Activated naive CD8-positive, alpha-beta T cell (primary cell): Measurements from ENCODE around the gene ARHGAP4.

Experiments
- H3K27ac Mint-ChIP-seq: one replicate; pipeline ENCODE4 v1.8.0; 2021; ENCODE audit warnings: mixed read lengths
- H3K27me3 Mint-ChIP-seq: one replicate; pipeline ENCODE4 v1.8.0; 2021; ENCODE audit warnings: mixed read lengths
- H3K36me3 Mint-ChIP-seq: one replicate; pipeline ENCODE4 v1.8.0; 2021; ENCODE audit warnings: mixed read lengths
- H3K4me1 Mint-ChIP-seq: one replicate; pipeline ENCODE4 v1.8.0; 2021; ENCODE audit warnings: low read depth, mixed read lengths
- H3K4me3 Mint-ChIP-seq: one replicate; pipeline ENCODE4 v1.8.0; 2021; ENCODE audit warnings: mild to moderate bottlenecking, mixed read lengths
- H3K9me3 Mint-ChIP-seq: one replicate; pipeline ENCODE4 v1.8.0; 2021; ENCODE audit warnings: low read depth, mixed read lengths

ARHGAP4 gene

DNA sequence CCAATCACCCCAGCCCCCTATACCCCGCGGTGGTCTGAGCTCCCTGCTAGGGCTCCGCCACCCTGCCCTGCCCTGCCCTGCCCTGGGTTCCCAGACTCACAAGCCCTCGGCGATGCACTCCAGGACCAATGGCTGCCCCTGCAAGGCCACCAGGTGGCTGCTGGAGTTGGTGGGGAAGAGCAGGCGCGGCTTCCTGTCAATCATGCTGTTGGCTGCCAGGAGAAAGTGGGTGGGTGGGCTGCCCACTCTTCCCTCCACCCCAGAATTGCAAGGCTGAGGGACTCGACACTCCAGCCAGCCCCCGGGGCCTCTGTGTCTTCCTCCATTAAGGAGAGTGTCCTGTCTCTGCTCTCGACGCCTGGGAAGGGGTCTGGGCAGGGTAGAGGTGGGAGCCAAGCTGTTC is 55.8 kb downstream of the ARHGAP4 start:
- Mint-ChIP-seq H3K9me3 (no peaks in the 10 kb centered on the region), H3K4me3 (no peak overlapping the region), H3K4me1 (no peaks in the 10 kb centered on the region), H3K27me3 (no peaks in the 10 kb centered on the region), H3K27ac (no peak overlapping the region), H3K36me3 (no peaks in the 10 kb centered on the region)

DNA sequence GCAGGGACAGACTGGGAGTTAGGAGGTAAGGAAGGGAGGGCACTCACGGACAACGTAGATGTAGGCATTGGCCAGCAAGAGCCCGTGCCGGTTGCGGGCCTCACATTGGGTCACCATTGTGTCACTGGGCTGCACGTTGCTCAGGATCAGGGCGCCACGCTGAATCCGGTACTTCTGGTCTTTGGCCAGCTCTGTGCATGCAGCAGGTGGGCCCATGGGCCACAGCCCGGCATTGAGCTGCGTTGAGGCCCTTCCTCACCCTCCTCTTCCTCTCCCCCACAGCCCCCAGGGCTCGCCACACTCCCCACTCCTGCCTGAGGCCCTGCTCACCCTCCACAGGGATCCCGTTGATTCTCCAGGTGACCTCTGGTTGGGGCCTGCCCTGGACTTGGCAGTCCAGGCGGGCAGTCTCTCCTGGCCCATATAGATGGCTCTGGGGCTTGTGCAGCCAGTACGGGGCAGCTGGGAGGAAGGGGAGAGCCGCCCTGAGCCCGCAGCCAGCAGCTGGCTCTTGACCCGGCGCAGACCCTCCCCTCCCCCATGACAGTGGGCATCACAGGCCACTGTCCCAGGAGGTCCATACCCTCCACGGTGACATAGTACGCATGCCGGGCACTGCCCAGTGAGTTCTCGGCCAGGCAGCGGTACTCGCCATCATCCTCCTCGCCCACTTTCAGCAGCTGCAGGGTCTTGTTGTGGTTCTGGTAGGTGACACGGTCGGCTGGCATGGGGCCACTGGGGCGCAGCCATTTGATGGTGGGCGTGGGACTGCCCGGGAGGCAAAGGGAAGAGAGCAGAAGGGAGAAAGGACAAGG is 56.4 kb downstream of the ARHGAP4 start:
- no peak overlapping the region for H3K27ac Mint-ChIP-seq
- H3K9me3 Mint-ChIP-seq: no peaks in the 10 kb centered on the region
- no peaks in the 10 kb centered on the region for H3K36me3 Mint-ChIP-seq
- no peak overlapping the region for H3K4me3 Mint-ChIP-seq
- no peaks in the 10 kb centered on the region for H3K27me3 Mint-ChIP-seq
- H3K4me1 Mint-ChIP-seq: no peaks in the 10 kb centered on the region

DNA sequence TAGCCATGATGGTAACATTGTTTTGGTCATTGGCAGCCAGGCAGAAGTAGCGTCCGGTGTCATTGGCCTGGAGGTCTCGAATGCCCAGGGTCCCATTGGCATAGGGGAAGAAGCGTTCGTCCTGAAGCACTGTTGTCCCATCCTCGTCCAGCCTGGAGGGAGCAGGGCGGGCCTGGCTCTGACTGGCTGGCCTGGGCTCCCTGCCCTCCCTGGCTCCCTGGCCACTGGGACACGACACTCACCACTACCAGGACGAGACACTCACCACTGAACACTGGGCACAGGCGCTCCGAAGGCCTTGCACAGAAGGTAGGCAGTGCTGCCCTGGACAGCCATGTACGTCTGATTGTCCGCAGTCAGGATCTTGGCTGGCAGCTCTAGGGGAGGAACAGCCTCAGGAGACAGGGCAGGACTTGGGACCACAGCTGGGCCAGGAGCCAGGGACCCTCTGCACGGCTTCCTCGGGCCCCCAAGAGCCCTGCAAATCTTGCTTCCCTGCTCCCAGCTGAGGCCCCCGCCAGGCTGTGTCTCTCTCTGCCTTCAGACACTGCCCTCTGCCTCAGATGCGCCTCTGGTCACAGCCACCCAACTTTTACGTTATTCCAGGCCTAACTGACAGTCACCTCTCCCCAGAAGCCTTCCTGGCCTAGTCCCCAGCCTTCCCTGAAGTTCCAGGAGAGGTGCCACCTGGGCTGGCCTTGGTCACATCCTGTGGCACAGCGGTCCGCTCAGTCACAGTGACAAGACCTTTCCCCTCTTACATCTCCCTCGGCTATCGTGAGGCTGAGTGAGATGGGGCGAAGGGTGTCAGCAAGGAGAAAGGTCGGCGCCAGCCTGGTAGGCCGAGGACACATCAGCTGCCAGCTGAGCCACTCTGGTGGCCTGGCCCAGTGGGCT is 57.2 kb downstream of the ARHGAP4 start:
- H3K27me3 Mint-ChIP-seq: no peaks in the 10 kb centered on the region
- no peaks in the 10 kb centered on the region for H3K4me1 Mint-ChIP-seq
- H3K4me3 Mint-ChIP-seq: no peak overlapping the region
- H3K36me3 Mint-ChIP-seq: no peaks in the 10 kb centered on the region
- H3K9me3 Mint-ChIP-seq: no peaks in the 10 kb centered on the region
- no peak overlapping the region for H3K27ac Mint-ChIP-seq

- Mint-ChIP-seq H3K4me3 (no peak overlapping the region), H3K9me3 (no peaks in the 10 kb centered on the region), H3K4me1 (no peaks in the 10 kb centered on the region), H3K27ac (no peak overlapping the region), H3K36me3 (no peaks in the 10 kb centered on the region), H3K27me3 (no peaks in the 10 kb centered on the region)
Observed at GRCh38 chrX:153867671-153868070, 58.4 kb downstream of the ARHGAP4 start.

DNA sequence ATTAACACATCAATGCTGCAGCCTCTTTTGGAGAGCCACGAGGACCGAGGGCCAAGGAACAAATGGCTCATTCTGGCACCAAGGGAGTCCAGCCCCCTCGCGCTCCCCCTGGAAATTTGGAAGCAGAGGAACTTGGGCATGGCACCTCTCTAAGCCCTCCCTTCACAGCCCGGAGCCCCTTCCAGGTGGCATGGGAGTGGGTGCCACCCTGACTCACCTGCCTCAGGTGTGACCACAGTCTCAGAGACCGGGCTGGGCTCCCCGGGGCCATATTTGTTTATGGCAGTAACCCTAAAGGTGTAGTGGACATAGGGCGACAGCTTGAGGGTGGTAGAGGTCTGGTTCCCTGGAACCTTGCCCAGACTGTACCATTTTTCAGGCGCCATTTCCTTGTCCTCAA is 58.9 kb downstream of the ARHGAP4 start:
- H3K9me3 Mint-ChIP-seq: no peaks in the 10 kb centered on the region
- no peaks in the 10 kb centered on the region for H3K4me1 Mint-ChIP-seq
- H3K36me3 Mint-ChIP-seq: no peaks in the 10 kb centered on the region
- no peak overlapping the region for H3K27ac Mint-ChIP-seq
- no peaks in the 10 kb centered on the region for H3K27me3 Mint-ChIP-seq
- H3K4me3 Mint-ChIP-seq: no peak overlapping the region

DNA sequence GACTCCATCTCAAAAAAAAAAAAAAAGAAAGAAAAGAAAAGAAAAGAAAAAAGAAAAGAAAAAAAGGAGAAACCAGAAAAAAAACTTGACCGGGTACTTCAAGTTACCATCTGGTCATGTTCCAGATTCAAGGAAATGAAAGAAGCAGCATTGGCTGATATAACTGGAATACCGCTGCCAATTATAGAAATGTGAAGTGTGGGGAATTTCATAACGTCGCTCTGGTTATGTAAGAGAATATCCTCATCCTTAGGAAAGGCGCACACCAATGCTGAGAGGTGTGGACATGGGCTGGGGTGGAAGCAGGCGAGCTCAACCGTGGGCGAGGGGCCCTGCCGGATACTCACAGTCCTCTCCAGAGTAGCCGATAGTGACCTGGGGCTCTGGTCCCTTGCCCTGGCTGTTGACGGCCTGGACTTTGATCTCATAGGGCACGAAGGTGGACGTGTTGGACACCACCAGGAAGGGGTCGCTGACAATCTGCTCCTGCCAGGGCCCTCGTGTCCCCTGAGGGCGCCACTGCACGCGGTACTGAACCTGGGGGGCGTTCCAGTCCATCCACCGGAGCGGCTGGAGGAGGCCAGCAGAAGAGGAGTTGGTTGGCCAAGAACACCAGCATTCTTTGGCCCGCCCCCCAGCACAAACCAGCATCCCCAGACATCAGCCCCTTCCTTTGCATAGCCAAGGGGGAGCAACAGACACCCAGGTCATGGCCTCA is 59.6 kb downstream of the ARHGAP4 start:
- Mint-ChIP-seq H3K4me1 (no peaks in the 10 kb centered on the region), H3K4me3 (no peak overlapping the region), H3K9me3 (no peaks in the 10 kb centered on the region), H3K36me3 (no peaks in the 10 kb centered on the region), H3K27ac (no peak overlapping the region), H3K27me3 (no peaks in the 10 kb centered on the region)

DNA sequence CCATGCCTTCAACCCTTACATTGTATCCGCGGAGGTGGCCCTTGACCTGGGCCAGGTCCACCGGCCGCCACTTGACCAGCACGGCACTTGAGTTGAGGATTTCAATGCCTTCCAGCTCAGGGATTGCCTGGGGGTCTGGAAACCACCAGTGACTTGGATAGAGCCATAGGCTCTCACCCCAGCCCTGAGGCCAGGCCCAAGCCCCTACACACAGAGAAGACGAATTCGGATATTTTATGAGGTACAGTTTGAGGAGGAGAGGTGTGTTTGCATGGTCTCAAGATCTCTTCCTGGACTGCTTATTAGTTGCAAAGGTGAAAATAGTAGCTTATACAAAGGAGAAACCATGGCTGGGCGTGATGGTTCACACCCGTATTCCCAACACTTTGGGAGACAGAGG is 60.4 kb downstream of the ARHGAP4 start:
- H3K36me3 Mint-ChIP-seq: no peaks in the 10 kb centered on the region
- H3K27ac Mint-ChIP-seq: no peak overlapping the region
- H3K9me3 Mint-ChIP-seq: no peaks in the 10 kb centered on the region
- no peaks in the 10 kb centered on the region for H3K4me1 Mint-ChIP-seq
- H3K27me3 Mint-ChIP-seq: no peaks in the 10 kb centered on the region
- H3K4me3 Mint-ChIP-seq: no peak overlapping the region

DNA sequence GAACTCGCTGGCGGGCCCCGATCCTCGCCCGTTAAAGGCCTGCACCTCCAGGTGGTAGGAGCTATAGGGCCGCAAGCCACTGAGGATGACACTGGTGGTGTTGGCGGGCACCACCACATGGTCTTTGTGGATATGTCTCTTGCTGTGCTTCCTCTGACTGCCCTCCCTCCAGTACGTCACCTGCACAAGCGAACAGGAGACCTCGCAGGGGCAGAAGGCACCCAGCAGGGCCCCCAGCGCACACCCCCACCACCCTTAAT is 60.8 kb downstream of the ARHGAP4 start:
- H3K27me3 Mint-ChIP-seq: no peaks in the 10 kb centered on the region
- H3K4me3 Mint-ChIP-seq: no peak overlapping the region
- H3K9me3 Mint-ChIP-seq: no peaks in the 10 kb centered on the region
- no peaks in the 10 kb centered on the region for H3K4me1 Mint-ChIP-seq
- H3K36me3 Mint-ChIP-seq: no peaks in the 10 kb centered on the region
- no peak overlapping the region for H3K27ac Mint-ChIP-seq

- H3K27ac Mint-ChIP-seq: no peak overlapping the region
- H3K4me1 Mint-ChIP-seq: no peaks in the 10 kb centered on the region
- no peaks in the 10 kb centered on the region for H3K36me3 Mint-ChIP-seq
- H3K9me3 Mint-ChIP-seq: no peaks in the 10 kb centered on the region
- H3K27me3 Mint-ChIP-seq: no peaks in the 10 kb centered on the region
- no peak overlapping the region for H3K4me3 Mint-ChIP-seq
Observed at GRCh38 chrX:153864561-153865320, 61.3 kb downstream of the ARHGAP4 start.

- no peaks in the 10 kb centered on the region for H3K4me1 Mint-ChIP-seq
- no peaks in the 10 kb centered on the region for H3K36me3 Mint-ChIP-seq
- no peak overlapping the region for H3K4me3 Mint-ChIP-seq
- no peaks in the 10 kb centered on the region for H3K9me3 Mint-ChIP-seq
- no peak overlapping the region for H3K27ac Mint-ChIP-seq
- H3K27me3 Mint-ChIP-seq: no peaks in the 10 kb centered on the region
Observed at GRCh38 chrX:153864101-153864500, 62.0 kb downstream of the ARHGAP4 start.

DNA sequence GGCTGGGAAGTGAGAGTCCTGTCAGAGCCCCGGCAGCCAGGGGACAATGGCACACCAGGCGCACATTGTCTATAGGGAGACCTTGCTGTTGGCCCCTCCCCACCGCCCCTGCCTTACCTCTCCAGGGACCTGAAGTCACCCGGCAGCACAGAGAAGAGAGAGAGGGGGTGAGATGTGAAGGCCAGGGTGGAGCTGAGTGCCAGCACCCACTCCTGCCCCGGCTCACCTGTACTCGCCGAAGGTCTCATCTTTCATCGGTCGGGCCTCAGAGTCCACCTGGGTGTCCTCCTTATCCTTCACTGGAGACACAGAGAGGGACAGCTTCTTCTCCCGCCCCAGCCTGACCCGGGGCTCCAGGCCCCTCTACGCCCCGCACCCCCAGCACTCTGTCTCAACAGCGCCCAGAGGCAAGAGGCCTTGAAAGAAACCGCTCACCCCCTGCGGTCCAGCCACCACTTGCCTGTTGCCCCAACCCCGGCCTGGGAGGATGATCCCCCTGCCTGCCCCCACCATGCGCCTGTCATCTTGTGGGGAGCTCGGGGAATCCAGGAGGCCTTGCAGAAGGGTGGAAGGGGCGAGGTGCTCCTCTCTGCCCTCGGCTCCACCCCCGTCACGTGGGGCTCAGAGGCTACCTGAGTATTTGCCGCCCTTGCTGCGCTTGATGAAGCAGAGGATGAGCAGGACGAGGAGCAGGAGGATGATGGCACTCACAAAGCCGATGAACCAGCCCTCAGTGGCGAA is 62.6 kb downstream of the ARHGAP4 start:
- no peak overlapping the region for H3K4me3 Mint-ChIP-seq
- no peaks in the 10 kb centered on the region for H3K36me3 Mint-ChIP-seq
- H3K27ac Mint-ChIP-seq: no peak overlapping the region
- no peaks in the 10 kb centered on the region for H3K27me3 Mint-ChIP-seq
- no peaks in the 10 kb centered on the region for H3K9me3 Mint-ChIP-seq
- no peaks in the 10 kb centered on the region for H3K4me1 Mint-ChIP-seq

GRCh38 chrX:153862369-153863250 is 63.5 kb downstream of the ARHGAP4 start:
- Mint-ChIP-seq H3K4me1 (no peaks in the 10 kb centered on the region), H3K27me3 (no peaks in the 10 kb centered on the region), H3K4me3 (no peak overlapping the region), H3K9me3 (no peaks in the 10 kb centered on the region), H3K36me3 (no peaks in the 10 kb centered on the region), H3K27ac (no peak overlapping the region)

DNA sequence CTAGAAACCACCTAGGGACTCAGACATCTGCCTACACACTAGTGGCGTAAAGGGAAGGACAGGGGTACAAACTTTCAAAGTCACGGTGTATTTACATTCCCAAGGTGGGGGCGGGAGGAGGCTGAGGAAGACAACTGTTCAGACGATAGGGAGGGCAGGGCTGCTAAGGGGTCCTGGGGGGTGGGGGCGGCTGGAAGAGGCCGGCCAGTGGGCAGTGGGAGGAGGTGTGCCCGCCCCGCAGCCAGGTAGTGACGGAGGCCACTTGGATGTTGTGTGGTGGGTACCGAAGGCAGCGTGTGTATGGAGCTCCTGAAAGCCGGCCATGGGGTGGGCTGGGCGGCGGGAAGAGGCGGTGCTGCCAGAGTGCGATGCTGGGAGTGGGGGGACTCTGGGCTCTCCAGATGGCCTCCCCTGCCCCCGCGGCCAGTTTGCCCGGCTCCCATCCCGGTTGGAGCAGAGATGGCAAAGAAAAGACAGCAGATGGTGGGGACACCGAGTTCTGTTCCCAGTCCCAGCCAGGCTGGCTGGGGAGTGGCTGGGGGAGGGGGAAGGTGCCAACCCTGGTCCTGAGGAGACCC is 64.2 kb downstream of the ARHGAP4 start:
- Mint-ChIP-seq H3K9me3 (no peaks in the 10 kb centered on the region), H3K36me3 (no peaks in the 10 kb centered on the region), H3K4me1 (peaks cover 6% of the 10 kb centered on the region), H3K27ac (no peak overlapping the region), H3K27me3 (no peaks in the 10 kb centered on the region), H3K4me3 (no peak overlapping the region)
